Neural crest cell (in vitro differentiated cells): ENCODE data around the gene CRTC1. TPM values are rescaled to one million over a fixed set of nuclear protein-coding genes. Genes with fewer than 3 reads are reported as not detected.
A peak's percentile ranks its signal among the peaks of the same experiment; 100 is the strongest.

Experiments
- DNase-seq: peaks from one replicate; pipeline ENCODE4 v3.0.0; 2021; ENCODE audit warnings: low read depth, mixed read lengths, low spot score
- H3K27ac Mint-ChIP-seq: one replicate; pipeline ENCODE4 v1.8.0; 2021; ENCODE audit warnings: mild to moderate bottlenecking, mixed read lengths; ENCODE audit not compliant: unreplicated experiment
- H3K27me3 Mint-ChIP-seq: 2 replicates; pipeline ENCODE4 v1.8.0; 2021; ENCODE audit warnings: low read depth, mild to moderate bottlenecking, mixed read lengths
- H3K36me3 Mint-ChIP-seq: 2 replicates; pipeline ENCODE4 v1.8.0; 2021; ENCODE audit warnings: low read depth, mild to moderate bottlenecking, mixed read lengths
- H3K4me1 Mint-ChIP-seq: 2 replicates; pipeline ENCODE4 v1.8.0; 2021; ENCODE audit warnings: mixed read lengths
- H3K4me3 Mint-ChIP-seq: one replicate; pipeline ENCODE4 v1.8.0; 2021; ENCODE audit warnings: mild to moderate bottlenecking, mixed read lengths
- H3K9me3 Mint-ChIP-seq: 2 replicates; pipeline ENCODE4 v1.8.0; 2021; ENCODE audit warnings: mixed read lengths
- total RNA-seq: library from RNA; stranded (reverse); gene quantifications from 2 replicates; pipeline ENCODE4 v1.2.1, GENCODE V29; 2021
- TF ChIP-seq, protein P1 (sequence below): fragments of 200-600 bp; sonication (generic); conservative IDR thresholded peaks from 2 replicates; pipeline ENCODE4 v1.5.0; 2021; ENCODE audit warnings: antibody characterized with exemption, mild to moderate bottlenecking

CRTC1 gene
- total RNA-seq, 1 donor from 2014 or later, result 24.1 TPM

DNA sequence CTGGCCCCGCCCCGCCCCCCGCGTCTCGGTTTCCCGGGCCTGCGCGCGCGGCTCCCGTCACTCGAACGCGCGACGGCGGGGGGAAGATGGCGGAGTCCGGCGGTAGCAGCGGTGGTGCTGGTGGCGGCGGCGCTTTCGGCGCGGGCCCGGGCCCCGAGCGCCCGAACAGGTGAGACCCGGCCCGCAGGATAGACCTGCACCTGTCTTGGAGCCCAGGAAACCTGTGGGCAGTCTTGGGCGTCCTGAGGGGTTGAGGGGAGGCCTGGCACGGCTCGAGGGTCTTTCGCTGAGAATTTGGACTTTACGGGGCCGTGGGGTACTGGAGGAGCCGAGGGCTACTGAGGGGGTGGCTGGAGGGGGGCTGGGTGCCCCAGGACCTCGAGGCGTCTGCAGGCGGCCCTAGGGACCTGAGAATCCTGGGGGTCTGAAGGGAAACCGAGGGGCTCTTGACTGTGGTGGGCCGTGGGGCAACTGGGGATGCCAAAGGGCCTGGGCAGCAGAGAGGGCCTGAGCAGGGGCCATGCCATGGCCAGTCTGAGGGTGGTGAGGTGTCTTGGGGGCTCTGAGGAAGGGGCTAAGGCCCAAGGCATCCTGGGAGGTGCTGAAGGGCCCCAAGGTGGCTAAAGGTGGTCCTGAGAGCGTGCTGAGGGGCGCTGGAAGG is 46.4 kb upstream of the CRTC1 start, which contains the start of gene KLHL26:
Gene KLHL26 (plus strand): TSS at position 60 of the 661 bp plus-strand sequence. CDS start 27 bp downstream, at position 87.
- Mint-ChIP-seq H3K4me1 (peaks cover 21% of the 10 kb centered on the region), H3K27me3 (no peaks in the 10 kb centered on the region), H3K36me3 (no peaks in the 10 kb centered on the region), H3K9me3 (no peaks in the 10 kb centered on the region), H3K4me3 (peak within 1 kb of the TSS; percentile 97), H3K27ac (peak within 1 kb of the TSS; percentile 27)
- no peak for DNase-seq
- TF ChIP-seq, protein P1, sequence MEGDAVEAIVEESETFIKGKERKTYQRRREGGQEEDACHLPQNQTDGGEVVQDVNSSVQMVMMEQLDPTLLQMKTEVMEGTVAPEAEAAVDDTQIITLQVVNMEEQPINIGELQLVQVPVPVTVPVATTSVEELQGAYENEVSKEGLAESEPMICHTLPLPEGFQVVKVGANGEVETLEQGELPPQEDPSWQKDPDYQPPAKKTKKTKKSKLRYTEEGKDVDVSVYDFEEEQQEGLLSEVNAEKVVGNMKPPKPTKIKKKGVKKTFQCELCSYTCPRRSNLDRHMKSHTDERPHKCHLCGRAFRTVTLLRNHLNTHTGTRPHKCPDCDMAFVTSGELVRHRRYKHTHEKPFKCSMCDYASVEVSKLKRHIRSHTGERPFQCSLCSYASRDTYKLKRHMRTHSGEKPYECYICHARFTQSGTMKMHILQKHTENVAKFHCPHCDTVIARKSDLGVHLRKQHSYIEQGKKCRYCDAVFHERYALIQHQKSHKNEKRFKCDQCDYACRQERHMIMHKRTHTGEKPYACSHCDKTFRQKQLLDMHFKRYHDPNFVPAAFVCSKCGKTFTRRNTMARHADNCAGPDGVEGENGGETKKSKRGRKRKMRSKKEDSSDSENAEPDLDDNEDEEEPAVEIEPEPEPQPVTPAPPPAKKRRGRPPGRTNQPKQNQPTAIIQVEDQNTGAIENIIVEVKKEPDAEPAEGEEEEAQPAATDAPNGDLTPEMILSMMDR, result no peak

DNA sequence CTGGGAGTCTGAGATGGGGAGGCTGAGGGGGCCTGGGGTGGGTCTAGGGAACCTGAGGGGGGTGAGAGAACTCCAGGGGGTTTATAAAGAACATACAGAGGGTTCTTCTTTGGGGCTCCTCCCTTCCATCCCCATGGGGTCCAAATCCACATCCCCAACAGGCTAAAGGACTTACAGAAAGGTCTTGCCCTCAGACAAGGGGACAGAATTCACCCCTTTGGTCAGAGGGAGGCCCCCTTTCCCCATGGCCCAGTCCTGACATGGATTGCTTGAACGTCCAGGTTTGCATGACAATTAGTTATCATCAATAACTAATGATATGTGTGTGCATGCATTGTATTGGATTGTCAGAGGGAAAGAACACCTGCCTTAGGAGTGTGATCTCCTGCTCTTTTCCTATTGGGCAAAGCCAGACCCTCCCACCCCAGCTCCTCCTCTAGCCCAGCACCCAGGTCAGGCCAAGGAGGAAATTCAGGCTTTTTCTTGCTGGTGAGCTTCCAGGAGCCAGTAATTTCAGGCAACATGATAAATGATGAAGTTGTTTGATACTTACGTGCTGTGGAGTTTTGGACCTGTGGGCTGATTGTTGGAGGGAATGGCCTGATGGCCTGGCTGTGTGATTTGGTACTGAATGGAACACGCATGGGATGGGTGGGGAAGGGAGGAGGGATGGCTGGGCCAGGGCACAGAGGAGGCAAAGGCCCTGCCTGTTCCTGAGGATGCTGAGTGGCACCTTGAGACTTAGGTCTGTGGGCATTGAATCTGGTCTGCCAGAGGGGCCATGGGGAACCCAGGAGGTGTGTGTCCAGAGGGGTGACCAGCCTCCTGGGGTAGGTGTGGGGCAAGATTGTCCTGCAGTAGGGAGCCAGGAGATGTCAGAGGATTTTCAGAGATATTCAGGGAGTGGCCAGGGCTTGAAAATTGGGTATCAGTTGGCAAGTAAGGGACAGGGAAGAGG is 45.5 kb upstream of the CRTC1 start:
- peak overlapping the region; percentile 97 for H3K4me3 Mint-ChIP-seq
- DNase-seq, result no peak
- no peaks in the 10 kb centered on the region for H3K9me3 Mint-ChIP-seq
- H3K36me3 Mint-ChIP-seq, result no peaks in the 10 kb centered on the region
- H3K27me3 Mint-ChIP-seq, result no peaks in the 10 kb centered on the region
- H3K27ac Mint-ChIP-seq, result peak overlapping the region; percentile 67
- TF ChIP-seq, protein P1, result no peak
- H3K4me1 Mint-ChIP-seq, result peaks cover 21% of the 10 kb centered on the region

DNA sequence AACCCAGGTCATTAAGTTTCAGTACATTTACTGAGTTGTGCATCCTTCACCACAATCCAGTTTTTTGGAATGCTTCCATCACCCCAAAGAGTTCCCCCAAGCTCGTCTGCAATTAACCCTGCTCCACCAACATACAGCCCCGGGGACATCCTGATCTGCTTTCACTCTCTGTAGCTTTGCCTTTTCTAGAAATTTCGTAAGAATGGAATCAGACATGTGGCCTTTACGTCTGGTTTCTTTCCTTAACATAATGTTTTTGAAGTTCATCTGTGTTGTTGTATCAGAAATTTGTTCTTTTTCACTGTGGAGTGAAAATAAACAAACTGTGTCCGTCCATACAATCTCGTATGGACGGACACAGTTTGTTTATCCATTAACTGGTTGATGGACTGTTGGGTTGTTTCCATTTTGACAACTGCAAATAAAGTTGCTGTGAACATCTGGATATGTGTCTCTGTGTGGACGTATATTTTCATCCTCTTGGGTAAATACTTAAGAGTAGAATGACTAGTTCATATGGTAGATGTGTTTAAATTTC is 43.7 kb upstream of the CRTC1 start:
- TF ChIP-seq, protein P1, result no peak
- H3K27ac Mint-ChIP-seq, result no peak overlapping the region
- no peak for DNase-seq
- H3K9me3 Mint-ChIP-seq, result no peaks in the 10 kb centered on the region
- peak overlapping the region; percentile 46 for H3K4me3 Mint-ChIP-seq
- peaks cover 25% of the 10 kb centered on the region for H3K4me1 Mint-ChIP-seq
- no peaks in the 10 kb centered on the region for H3K27me3 Mint-ChIP-seq
- no peaks in the 10 kb centered on the region for H3K36me3 Mint-ChIP-seq

DNA sequence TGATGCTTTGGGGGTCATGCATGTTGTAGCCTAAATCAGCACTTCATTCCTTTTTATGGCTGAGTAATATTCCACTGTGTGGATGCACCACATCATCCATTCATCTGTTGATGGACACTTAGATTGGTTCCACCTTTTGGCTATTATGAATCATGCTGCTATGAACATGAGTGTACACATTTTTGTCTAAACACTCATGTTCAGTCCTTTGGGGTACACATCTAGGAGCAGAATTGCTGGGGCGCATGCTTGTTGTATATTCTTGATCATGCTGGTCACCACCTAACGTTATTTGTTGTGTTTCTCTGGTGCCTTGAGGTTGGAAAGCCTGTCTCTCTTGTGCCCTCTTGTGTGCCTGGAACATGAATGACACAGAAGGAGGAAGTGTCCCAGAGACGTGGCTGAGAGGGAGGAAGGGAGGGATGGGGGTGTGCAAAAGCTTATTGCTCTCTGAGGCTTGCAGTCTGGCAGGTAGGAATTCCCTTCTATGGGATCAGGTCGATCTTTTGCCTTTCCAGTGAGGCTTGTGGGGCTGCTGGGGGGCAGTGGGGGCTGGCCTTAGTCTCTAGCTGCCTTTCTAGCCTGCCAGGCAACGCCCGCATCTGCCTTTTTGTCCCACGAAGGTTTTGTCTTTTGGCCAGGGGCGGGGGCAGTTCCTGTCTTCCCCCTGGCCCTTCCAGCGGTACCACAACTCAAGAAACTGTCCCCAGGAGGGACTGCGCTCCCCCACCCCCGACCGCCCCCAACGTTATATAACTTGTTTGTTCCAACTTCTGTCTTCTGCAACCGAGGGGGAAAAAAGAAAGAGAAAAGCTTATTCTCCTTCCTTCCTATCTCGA is 39.1 kb upstream of the CRTC1 start:
- TF ChIP-seq, protein P1, result no peak
- H3K4me3 Mint-ChIP-seq, result peak overlapping the region; percentile 18
- no peaks in the 10 kb centered on the region for H3K36me3 Mint-ChIP-seq
- no peak overlapping the region for H3K27ac Mint-ChIP-seq
- no peaks in the 10 kb centered on the region for H3K27me3 Mint-ChIP-seq
- peaks cover 34% of the 10 kb centered on the region for H3K4me1 Mint-ChIP-seq
- DNase-seq, result no peak
- no peaks in the 10 kb centered on the region for H3K9me3 Mint-ChIP-seq

DNA sequence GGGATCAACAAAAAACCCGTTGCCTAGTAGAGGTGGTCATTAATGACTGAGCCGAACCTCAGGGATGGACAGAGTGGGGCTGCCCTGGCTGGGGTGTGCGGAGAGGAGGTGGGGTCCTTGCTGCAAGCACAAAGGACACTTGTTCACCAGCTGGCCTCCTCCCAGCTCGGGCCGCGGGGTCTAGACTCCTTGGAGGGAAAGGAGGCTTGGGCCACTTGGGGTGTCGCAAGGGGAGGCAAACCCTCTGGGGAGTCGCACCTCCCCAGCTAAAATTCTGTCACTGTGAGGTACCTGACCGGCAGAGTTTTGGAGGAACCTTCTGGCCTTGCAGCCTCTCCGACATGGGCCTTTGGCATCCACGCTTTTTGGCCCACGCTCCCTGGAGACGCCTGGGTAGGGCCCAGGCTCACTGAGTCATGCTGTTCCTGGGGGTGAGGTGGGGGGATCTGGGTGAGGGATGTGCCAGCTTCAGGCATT is 38.4 kb upstream of the CRTC1 start:
- TF ChIP-seq, protein P1, result no peak
- H3K4me3 Mint-ChIP-seq, result peak overlapping the region; percentile 38
- no peaks in the 10 kb centered on the region for H3K36me3 Mint-ChIP-seq
- no peak overlapping the region for H3K27ac Mint-ChIP-seq
- H3K9me3 Mint-ChIP-seq, result no peaks in the 10 kb centered on the region
- no peak for DNase-seq
- H3K27me3 Mint-ChIP-seq, result no peaks in the 10 kb centered on the region
- peaks cover 41% of the 10 kb centered on the region for H3K4me1 Mint-ChIP-seq
